GM12864 (cell line): ENCODE data around the gene ZNF692.
A peak's percentile ranks its signal among the peaks of the same experiment; 100 is the strongest.

ENCODE experiments used
- DNase-seq: peaks from one replicate; pipeline ENCODE4 v3.0.0-alpha.2; 2011; ENCODE audit warnings: low read depth
- H3K4me3 ChIP-seq: 2 replicates; pipeline ENCODE4 v1.5.1; 2011; ENCODE audit warnings: mild to moderate bottlenecking, low read depth, low read length, control low read depth
- TF ChIP-seq, protein P1 (sequence below): IDR thresholded peaks from 2 replicates; pipeline ENCODE4 v1.5.1; 2011; ENCODE audit warnings: low read depth, mild to moderate bottlenecking, moderate library complexity, low read length, control low read depth, inconsistent platforms; ENCODE audit errors: missing control alignments

ZNF692 gene

DNA sequence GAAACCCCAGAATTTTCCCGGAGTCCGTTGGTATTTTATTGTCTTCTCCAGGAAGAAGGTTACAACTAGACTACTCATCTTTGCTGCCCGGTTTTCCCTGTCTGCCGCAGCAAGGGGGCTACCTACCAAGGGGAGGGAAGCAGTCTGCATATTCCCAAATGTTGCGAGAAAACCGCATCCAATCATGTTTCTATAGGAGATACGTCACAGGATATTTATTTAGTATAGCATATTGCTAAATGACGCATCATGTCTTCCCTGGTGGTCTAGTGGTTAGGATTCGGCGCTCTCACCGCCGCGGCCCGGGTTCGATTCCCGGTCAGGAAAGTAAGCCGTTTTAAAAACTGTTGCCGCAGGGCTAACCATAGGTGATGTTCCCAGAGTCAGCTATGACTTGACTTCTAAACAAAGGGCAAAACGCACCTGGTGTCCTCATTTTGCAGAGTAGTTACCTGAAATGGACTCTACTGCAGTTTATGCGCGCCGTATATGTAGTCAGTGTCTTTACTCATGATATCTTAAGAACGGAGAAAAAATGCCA lies 15.2 kb upstream of the ZNF692 start:
- peak overlapping the region; percentile 75 for H3K4me3 ChIP-seq
- TF ChIP-seq, protein P1, sequence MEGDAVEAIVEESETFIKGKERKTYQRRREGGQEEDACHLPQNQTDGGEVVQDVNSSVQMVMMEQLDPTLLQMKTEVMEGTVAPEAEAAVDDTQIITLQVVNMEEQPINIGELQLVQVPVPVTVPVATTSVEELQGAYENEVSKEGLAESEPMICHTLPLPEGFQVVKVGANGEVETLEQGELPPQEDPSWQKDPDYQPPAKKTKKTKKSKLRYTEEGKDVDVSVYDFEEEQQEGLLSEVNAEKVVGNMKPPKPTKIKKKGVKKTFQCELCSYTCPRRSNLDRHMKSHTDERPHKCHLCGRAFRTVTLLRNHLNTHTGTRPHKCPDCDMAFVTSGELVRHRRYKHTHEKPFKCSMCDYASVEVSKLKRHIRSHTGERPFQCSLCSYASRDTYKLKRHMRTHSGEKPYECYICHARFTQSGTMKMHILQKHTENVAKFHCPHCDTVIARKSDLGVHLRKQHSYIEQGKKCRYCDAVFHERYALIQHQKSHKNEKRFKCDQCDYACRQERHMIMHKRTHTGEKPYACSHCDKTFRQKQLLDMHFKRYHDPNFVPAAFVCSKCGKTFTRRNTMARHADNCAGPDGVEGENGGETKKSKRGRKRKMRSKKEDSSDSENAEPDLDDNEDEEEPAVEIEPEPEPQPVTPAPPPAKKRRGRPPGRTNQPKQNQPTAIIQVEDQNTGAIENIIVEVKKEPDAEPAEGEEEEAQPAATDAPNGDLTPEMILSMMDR: no peak
- DNase-seq: peak; percentile 85

DNA sequence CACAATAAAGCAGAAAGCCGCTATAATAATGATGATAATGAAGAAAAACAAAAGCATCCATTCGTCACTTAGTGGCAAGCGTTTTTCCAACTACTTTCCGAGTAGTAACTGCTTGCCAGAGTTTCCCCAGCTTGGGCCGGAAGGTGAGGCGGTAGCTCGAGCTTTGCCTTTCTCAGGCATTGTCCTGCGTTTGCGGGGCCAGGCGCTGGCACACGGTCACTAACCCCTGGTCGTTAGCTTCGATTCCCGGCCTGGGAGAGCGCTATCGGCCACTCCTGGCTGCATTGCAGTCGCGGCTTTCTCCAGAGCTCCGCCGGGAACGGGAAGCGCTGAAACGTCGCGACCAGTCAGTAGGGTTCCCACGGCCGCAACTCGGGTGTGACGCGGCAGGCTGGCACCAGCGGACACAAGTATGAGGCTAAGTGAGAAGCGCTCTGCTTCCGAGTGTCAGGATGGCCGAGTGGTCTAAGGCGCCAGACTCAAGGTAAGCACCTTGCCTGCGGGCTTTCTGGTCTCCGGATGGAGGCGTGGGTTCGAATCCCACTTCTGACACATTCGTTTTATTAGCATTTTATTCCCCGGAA lies 14.6 kb upstream of the ZNF692 start:
- peak; percentile 88 for DNase-seq
- TF ChIP-seq, protein P1: no peak
- peak overlapping the region; percentile 75 for H3K4me3 ChIP-seq

DNA sequence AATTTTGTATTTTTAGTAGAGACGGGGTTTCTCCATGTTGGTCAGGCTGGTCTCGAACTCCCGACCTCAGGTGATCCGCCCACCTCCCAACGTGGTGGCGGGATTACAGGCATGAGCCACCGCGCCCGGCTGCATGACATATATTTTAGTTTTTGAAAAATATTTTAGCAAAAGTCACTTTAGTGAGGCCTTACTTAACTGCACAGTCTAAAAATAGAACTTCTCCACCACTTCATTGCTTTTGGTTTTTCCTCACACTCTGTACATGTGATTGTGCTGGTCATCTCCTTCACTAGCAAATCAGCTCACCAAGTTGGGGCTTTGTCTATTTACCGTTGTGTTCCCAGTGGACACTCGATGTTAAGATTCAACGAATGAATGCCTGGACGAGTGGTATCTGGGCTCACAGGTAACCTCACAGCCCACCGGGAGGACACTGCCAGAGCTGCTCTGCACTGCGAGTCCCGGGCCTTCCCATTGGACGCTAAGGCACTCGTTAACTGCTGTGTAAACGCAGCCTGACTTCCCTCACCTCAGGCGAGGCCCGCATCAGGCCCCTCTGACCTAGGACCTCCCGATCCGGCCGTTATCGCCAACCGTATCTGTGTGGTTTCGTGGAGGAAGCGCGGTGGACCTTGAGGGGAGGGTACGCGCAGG lies 14.0 kb upstream of the ZNF692 start:
- DNase-seq: peak; percentile 45
- TF ChIP-seq, protein P1: no peak
- peak overlapping the region; percentile 75 for H3K4me3 ChIP-seq

DNA sequence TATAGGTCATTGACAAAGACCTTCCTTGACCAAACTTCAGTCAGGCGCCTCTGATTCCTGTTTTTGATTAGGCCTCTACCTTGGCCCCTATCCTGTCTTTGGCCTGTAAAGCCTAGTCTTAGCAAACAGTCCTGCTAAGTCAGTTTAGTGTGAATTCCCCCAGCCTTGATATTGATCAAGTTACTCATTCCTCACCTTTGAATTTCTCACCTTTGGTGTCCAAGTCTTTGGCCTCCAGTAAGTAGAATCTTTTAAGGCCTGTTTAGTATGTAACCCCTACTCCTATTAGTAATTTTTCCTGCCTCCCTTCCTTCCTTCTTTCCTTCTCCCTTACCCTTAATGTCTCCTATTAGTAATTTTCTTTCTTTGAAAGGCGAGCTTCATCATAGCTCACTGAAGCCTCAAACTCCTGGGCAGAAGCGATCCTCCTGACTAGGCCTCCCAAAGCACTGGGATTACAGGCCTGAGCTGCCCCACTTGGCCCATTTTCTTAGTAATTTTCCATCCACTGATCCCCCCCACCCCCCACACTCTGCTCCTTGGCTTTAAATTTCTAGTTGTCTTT lies 13.0 kb upstream of the ZNF692 start:
- TF ChIP-seq, protein P1: no peak
- no peak overlapping the region; the same call in 1 of the 2 replicates for H3K4me3 ChIP-seq
- no peak for DNase-seq

DNA sequence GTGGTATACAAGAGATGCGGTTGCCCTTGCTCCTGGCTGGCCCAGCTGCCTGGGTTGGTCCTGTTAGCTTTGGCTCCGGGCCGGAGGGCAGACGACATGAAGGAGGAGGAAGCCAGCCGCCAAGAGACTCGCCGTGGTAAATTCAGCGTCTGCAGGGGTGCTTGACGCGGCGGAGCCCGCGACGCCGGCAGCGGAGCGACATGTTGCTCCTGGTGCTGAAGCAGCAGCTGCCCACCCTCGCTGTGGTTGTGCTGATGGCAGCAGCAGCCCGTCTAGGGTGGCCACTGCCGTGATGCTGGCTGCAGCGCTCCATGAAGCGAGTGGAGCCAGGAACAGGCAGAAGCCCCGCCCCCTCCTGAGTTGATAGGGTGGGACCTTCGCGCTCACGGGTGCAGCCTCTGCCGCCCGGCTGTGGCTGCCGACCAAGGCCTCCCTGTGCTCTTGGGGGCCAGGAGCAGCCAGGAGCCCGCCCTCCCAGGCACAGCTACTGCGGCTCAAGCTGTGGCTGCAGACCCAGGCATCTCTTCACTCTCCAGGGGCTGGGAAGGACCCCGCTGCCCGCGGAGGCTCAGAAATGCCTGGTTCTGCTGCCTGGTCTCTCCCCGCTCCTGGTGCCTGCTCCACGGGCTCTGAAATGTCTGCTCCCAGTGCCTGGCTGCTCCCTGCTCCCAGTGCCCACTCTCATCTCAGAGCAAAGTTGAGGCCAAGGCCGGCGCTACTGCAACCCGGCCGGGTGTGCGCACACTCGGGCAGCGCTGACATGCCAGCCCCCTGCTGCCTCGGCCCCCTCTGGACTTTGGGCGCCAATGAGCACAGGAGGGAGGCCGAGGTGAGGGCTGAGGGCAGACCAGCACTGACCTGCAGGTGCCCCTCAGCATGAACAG lies 4.4 kb upstream of the ZNF692 start:
- peak; percentile 41 for DNase-seq
- peak overlapping the region; percentile 73 for H3K4me3 ChIP-seq
- TF ChIP-seq, protein P1: no peak

DNA sequence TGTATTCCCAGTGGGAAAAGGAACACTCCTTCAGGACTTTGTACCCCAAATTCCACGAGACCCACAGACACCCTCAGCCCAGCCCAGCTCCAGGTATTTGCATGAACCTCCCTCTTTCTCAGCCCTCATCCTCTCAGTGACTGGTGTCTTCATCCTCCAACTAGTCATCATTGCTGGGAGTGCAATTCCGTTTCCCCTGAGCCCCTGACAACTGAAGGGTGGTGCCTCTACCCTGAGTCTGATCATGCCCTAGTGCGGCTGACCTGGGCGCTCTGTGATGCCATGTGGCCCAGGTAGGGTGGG lies 3.8 kb upstream of the ZNF692 start:
- H3K4me3 ChIP-seq: peak overlapping the region; percentile 73
- TF ChIP-seq, protein P1: no peak
- no peak for DNase-seq
